ENCODE data around the gene TM4SF1.
A peak's percentile ranks its signal among the peaks of the same experiment; 100 is the strongest.
"Not testable (repeated sequence)": the region's sequence is repeated elsewhere in the genome, so short reads cannot be mapped to it uniquely, and the experiment has no call there.

The TM4SF1 gene

DNA sequence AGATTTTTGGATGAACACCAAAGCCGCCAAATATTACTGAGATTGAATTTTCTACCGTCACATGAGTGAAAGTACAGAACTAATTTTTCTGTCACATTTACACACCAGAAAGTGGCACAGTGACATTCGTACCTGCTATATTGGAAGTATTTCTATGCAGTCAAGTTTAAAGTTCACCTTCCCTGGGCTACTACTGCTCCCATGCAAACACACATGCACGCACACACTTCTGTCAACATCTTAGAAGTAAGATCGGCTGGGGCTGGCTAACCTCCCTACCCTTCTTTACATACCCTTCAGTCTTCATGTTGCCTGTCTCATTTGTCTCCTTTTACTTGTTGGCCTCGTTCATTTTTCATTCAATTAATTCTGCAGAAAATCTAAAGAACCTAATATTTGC, 19.0 kb upstream of the TM4SF1 start:
- no peak for DNase-seq (ENCODE audit: extremely low spot score, insufficient read length, low read depth)
- no peak for FAIRE-seq

DNA sequence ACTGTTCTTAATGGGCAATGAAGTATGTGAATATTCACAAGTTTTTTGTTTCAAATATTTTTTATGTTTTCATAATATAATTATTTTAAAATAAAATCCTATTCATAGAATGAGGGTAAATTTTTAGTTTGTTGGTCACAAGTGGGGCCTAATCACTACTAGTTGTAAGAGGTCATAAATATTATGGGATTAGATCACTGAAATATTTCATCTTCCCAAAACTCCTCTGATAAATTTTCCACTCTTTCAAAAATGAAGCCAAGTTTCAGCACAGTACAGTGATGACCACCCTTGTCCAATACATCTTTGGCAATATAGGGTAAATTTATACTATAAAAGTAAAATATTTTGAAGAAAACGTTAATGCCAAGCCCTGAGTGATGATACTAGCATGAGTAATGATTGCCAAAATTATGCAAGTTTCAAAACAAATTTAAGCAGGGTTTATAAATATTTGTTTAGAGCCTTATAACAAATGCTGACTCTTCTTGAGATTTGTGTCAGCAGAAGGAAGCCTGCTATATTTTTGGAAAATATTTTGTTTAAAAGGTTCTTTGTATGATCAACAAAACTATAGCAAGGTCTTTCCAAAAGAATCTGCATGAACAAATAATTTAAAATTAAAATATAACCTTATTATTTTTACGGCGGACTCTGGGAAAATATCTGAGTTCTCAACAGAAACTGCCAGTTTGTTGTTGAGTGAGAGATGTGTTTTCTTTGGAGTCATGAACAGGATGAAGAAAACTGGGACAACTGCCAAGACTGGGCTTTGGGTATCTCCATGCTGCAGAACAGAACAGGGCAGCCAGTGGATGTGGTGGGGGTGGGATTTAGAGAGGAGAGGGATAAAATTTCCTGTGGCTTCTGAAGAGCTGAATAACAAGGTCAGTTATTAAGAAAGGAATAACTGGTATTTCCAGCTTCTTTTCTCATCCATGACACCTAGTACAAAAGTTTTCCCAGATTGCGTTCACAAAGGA, 17.9 kb upstream of the TM4SF1 start:
- DNase-seq (ENCODE audit: extremely low spot score, insufficient read length, low read depth) (no peak), FAIRE-seq (no peak)

DNA sequence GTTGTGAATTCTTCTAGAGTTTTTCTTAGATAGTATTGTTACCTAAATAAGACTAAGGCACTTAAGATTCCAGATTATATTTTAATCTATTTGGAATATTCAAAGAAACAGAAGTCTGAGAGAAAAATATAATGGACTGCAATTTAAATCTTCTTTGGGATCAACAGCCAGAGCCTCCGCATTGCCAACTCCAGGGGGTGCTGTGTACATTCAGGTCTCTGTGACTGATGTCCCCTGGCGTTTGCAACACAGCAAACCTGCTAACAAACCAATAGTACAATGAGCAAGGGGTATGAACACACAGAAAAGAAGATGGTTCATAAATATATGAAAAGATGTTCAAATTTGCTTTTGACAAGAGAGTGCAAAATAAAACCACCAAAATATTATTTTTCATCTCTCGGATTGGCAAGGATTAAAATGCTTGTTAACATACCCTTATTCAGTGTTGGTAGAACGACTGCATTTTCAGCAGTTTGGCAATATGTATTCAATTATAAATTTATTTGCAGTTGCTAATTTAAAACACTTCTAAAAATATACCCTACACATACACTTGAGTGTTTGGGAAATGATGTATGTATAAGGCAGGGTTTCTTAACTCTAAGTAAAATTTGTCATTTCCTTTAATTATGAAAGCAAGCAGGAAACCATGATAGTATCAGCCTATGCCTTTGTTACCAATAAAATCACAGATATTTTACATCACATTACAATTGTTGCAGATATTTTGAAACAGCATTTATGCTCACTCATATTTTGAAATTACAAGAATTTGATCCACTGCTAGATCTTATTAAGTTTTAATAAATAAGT, 16.1 kb upstream of the TM4SF1 start:
- DNase-seq (ENCODE audit: extremely low spot score, insufficient read length, low read depth) (peak; percentile 40), FAIRE-seq (peak; percentile 58)

DNA sequence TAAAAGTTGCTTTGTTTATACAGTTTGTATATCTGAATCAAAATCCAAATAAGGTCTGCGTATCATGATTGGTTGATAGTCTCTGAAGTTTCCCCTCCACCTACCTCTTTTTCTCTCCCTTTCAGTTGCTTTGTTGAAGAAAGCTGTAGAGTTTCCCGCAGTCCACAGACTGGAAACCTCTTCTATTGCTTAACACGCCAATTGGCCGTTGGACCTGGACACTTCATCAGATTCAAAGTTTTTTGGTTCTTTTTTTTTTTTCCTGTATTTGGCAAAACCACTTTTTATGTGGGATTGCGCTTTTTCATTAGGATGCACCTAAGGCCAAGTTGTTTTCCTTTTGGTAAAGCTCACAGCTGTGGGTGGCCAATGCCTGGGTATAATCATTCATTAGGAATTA, 14.5 kb upstream of the TM4SF1 start:
- FAIRE-seq (no peak), DNase-seq (ENCODE audit: extremely low spot score, insufficient read length, low read depth) (no peak)

DNA sequence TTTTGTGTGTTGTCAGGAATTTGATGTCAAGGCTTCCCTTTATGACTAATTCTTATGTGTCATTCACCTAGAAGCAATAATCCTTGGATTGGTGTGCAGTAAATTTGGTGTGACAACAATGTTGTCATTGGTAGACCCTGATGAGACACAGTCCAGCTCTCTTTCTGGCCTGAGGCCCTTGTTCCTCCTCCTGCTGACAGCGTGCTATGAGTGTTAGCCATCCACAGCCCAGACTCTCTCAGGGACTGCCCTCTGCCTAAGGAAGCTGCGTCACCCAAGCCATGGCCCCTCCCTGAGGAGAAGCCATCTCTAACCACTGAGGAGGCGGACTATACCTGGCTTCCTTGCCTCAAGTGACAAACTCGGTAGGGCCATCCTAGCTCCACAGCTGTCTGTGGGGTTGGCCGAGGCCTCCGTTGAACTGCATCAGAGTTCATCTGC, 13.3 kb upstream of the TM4SF1 start:
- DNase-seq (ENCODE audit: extremely low spot score, insufficient read length, low read depth): no peak
- no peak for FAIRE-seq

DNA sequence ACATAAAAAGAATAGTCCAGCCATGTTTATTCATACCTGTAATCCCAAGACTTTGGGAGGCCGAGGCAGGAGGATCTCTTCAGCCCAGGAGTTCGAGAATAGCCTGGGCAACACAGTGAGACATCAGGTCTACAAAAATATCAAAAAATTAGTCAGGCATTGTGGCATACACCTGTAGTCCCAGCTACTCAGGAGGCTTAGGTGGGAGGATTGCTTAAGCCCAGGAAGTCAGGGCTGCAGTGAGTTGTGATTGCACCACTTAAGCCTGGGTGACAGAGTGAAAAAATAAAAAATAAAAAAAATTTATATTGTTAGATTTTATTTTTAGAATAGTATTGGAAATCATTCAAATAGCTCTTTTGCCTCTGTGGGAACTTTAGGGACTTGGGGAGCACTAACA, 12.8 kb upstream of the TM4SF1 start:
- FAIRE-seq (no peak), DNase-seq (ENCODE audit: extremely low spot score, insufficient read length, low read depth) (no peak)

DNA sequence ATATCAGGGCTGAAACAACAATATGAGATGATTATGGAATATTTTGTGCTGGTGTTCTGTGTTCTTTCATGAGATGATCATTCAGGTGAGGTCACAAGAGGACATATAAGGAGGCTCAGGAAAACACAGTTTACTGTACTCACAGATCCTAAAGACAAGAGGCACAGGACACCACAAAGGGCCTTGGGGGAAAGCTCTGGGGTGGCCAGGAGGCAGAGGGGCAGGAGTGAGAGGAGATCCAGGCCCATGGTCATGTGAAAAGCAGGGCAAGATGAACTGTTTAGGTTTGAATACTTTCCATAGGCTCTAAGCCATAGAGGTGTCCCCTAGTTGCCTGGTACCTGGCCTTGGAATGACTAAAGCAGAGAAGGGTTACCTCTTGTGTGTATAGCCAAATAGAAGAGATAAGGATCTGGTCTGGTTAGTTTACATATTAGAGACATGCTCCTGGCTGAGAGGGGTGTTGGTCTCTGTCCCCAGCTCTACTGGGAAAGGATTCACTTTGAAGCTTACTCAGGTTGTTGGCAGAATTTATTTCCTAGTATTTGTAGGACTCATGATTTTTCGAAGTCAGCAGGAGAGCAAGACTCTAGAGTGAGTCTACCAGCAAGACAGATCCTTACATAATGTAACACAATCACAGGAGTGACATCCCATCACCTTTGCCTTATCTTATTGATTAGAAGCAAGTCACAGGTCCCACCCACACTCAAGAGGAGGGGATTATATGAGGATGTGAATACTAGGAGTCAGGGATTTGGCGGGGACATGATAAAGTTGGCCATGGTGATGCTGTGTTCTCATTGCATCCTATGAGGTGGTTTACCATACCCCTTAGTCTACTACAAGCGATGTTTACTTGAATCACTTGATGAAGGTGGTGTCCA, 11.3 kb upstream of the TM4SF1 start:
- FAIRE-seq (no peak), DNase-seq (ENCODE audit: extremely low spot score, insufficient read length, low read depth) (no peak)

DNA sequence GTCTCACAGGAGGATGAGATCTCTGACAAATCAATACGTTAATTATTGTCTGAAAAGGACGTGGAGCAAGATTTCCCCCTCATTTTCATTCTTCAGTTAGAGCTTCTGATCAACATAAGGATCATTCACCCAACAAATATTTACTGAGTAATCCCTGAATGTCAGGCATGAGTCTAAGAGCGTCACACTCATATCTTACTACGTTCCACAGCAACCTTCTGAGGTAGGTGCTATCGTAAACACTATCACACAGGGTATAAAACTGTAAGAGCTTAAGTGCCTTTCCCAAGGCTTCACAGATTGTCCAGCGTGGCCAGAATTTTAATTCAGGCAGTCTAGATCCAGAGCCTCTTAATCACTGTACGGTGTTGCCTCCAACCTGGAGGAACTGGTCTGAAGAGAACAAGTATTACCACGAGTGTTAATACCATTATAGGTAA, 10.6 kb upstream of the TM4SF1 start:
- FAIRE-seq (no peak), DNase-seq (ENCODE audit: extremely low spot score, insufficient read length, low read depth) (no peak)

DNA sequence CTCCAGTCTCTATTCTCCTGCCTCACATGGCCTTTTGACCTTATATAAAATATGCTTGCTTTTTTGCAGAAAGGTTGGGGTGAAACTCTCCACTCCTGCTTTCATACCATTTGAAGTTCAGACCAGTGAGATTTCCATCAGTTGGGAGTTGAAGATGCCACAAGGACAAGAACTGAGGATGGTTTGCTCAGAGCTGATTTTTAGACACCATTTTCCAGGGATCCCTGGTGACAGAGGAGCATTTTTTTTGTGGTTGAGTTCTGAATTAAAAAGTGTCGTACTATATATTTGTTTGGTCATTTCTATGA, 8.8 kb upstream of the TM4SF1 start:
- DNase-seq (ENCODE audit: extremely low spot score, insufficient read length, low read depth): no peak
- no peak for FAIRE-seq

DNA sequence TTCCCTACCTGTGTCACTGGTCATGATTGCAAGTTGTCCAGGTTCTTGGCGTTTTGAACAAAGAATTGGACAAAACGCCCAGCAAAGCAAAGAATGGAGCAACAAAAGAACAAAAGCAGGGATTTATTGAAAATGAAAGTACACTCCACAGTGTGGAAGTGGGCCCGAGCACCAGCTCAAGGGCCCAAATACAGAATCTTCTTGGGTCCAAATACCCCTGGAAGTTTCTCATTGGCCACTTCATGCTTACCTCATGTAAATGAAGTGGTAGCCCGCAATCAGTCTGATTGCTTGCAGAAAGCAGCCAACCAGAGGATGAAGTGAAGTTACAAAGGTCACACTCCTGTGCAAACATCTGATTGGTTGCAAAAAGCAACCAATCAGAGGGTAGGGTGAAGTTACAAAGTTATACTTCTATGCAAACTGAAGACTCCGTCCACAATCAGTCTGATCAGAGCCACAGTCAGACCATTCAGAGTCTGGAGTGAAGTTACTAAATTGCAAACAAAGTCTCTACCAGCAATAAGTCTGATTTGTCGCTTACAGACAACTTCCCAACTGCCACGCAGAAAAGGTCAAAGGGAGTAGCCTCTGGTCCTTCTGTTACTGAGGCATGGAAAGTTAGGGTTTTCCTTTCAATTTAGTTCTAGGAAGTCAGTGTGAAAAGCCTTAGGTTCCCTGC, 8.3 kb upstream of the TM4SF1 start:
- FAIRE-seq: no peak

DNA sequence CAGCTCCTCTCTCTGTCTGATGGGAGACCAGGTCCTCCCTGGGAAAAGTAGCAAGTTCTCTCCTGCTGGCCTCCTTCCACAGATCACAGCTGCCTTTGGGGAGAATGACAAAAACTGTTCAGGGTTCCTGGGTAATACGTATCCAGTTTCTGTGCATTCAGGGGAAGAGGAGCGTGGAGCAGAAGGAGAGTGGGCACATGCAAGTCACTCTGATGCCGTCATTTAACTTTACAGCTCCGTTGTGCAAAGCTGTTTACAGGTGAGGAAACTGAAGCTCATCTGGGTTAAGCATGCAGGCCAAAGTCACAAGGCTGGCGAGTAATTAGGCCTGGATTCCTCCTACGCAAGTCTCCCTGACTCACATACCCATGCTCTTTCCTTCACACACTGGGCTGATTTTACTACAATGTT, 7.5 kb upstream of the TM4SF1 start:
- FAIRE-seq (no peak), DNase-seq (ENCODE audit: extremely low spot score, insufficient read length, low read depth) (no peak)

More for the DNA sequence above, 8.3 kb upstream of the TM4SF1 start:
- DNase-seq (ENCODE audit: extremely low spot score, insufficient read length, low read depth): no peak

DNA sequence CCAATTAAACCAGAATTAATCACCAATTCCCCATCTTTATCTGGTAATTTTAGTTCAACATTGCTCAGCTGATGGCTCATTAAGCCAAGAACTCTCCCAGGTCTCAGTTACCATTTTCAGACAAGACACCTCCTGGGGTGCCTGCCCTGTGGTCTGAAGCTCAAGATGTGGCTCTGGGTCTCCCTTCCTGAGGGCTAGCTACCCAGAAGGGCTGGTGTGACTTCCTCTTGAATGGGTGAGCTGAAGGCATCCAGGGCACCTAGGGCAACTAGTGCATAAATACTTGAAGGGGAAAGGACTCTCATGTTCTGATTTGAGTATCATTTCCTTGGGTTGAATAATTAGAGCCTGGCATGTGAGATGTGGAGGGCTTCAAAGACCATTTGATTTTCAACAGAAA, 6.7 kb upstream of the TM4SF1 start:
- no peak for FAIRE-seq
- no peak for DNase-seq (ENCODE audit: extremely low spot score, insufficient read length, low read depth)

DNA sequence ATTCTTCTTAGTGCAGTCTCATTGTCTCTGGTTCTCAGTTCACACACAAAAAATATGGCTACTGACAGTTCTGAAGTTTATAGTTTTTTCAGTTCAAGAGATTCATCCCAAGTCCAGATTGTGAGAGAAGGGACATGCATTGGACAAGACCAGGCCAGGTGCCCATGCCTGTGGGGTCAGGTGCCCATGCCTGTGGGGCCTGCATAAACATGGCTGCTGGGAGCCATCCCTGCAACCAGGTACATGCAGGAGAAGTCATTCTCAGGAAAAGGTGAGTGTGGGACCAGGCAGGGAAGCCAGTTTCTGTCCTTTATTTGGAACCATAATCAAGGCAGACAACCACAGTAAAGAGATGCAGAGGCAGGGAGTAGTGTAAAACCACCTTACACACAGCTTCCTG, 6.3 kb upstream of the TM4SF1 start:
- FAIRE-seq (no peak), DNase-seq (ENCODE audit: extremely low spot score, insufficient read length, low read depth) (no peak)

DNA sequence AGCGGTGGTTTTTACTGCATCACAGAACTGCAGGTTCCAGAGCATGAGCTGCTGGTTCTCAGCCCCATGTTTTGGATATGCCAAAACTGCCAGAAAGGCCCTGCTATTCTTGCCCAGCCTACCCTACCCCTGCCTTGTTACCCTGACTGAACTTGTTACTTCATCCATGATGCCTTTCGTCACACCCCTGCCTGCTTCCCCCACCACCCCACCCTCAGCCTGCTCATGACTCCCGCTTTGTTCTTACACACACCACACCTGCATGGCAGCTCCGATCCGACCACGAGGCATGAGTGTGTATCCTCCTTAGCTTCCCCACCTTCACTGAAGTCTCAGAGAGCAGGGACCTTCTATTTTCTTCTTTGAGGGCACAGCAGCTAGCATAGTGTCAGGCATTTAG, 5.1 kb upstream of the TM4SF1 start:
- DNase-seq (ENCODE audit: extremely low spot score, insufficient read length, low read depth) (no peak), FAIRE-seq (no peak)

DNA sequence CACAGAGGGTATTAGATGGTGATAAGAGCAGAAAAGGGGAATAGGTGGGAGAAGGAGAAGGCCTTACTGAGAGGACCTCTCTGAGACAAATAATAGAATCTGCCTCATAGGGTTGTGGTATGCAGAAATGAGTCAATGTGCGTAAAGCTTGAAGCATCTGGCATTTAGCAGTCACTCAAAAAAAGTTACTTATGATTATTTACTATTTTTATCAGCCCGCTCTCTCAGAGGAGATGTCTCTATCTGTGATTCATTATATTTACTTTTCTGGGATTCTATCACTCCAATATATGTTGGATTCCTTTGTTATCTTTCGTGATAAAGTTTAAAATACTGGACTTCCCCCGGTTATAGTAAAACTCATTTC, 4.6 kb upstream of the TM4SF1 start:
- FAIRE-seq (no peak), DNase-seq (ENCODE audit: extremely low spot score, insufficient read length, low read depth) (no peak)

DNA sequence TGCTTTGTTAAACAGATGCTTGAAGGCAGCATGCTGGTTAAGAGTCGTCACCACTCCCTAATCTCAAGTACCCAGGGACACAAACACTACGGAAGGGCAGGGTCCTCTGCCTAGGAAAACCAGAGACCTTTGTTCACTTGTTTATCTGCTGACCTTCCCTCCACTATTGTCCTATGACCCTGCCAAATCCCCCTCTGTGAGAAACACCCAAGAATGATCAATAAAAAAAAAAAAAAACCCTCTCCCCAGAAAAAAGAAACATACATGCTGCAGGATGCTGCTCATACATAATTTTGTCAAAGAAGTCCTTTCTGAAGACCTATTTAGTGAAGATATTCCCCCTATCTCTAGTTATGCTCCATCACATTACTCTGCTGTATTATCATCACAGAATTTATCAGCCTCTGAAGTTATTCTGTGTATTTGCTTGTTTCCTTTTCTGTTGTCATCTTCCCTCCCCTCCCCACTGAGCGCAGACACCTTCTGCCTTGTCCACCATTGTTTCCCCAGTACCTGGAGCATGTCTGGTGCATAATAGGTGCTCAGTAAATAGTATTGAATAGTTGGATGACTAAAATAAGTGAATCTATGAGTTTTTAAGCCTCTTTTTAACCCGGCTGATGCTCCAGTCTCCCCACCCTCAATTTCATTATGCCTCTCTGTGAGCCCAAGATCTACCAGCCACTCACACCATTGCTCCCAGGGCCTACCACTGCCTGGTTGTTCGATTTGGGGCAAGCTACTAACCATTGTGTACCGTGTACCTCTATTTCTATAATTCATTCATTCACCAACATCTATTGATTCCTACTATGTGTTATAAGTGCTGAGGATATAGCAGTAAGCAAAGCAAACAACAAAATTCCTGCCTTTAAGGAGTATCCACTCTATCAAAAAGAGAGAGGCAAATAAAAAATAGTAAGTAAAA, 4.0 kb upstream of the TM4SF1 start:
- DNase-seq (ENCODE audit: extremely low spot score, insufficient read length, low read depth): no peak
- FAIRE-seq: no peak

DNA sequence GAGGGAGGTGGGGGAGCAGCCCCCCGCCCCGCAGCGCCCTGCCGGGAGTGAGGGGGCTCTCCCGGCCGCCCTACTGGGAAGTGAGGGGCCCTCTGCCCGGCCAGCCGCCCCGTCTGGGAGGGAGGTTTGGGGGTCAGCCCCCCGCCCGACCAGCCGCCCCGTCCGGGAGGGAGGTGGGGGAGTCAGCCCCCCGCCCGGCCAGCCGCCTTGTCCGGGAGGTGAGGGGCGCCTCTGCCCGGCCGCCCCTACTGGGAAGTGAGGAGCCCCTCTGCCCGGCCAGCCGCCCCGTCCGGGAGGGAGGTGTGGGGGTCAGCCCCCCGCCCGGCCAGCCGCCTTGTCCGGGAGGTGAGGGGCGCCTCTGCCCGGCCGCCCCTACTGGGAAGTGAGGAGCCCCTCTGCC, 2.8 kb upstream of the TM4SF1 start:
- not testable (repeated sequence) for DNase-seq (ENCODE audit: extremely low spot score, insufficient read length, low read depth); FAIRE-seq

DNA sequence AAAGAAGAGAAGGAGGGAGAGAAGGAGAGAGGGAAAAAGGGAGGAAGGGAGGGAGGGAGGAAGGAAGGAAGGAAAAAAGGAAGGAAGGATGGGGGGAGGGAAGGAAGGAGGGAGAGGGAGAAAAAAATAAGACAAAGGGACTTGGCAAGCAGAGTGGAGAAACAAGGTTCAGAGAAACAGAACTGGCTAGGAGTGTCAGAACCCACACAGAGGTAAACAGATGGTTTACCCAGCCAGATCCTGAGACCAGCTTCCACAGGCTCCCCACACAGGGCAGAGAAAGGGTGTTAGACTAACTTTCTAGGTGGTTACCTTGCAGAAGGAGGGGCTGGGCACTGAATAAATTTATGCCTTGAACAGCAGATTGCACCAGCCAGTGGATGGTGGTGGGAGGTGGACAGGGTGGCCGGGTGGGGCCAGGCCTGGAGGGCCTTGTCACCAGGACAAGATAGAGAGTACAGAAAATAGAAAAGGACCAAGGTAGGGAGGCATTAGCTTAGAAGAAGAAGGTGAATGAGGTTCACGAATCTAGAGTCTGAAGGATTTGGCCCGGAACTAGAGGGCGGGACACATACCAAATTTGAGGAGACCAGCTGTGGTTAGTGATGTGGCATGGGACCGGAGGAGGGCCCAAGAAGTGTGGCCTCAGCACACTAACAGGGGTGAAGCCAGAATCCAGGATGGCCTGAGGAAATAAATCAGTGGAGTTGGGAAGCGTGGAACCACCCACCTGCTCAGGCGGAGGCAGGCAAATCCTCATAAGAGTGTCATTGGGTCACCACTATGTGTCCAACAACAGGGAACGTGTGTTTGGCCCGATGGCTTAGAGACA, 1.2 kb upstream of the TM4SF1 start:
- FAIRE-seq (no peak), DNase-seq (ENCODE audit: extremely low spot score, insufficient read length, low read depth) (no peak)
